ENCODE measurements around the gene TLX1.

The TLX1 gene

DNA sequence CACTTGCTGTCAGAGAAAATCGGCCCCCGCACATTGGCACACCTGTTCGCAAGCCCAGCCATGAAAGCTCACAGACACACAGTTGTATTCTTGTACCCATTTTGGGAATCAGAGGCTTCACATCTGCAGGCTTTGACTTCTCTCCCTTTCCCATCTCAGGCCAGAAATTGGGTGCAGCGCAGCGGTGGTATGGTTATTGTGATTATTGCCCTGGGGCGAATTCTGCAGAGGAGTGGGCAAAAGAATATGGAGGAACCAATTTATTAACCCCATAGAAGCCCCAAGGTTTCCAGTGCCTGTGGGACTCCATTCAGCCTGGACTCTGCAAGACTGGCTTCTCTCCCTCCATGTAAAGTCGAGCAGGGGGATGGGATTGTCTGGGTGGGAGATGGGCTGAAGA is 14.0 kb downstream of the TLX1 start:
- no peak overlapping the region for H3K9ac ChIP-seq (ENCODE audit: low read length)
- no peaks in the 10 kb centered on the region for H3K9me3 ChIP-seq (ENCODE audit: insufficient read depth, low read length)
- H3K27me3 ChIP-seq (ENCODE audit: low read depth, low read length), result peaks cover 3% of the 10 kb centered on the region; the same call in 1 of the 2 replicates
- H4K20me1 ChIP-seq (ENCODE audit: insufficient read depth, low read length), result no peaks in the 10 kb centered on the region
- no peak overlapping the region for H3K27ac ChIP-seq (ENCODE audit: low read length)
- TF ChIP-seq, protein P1, sequence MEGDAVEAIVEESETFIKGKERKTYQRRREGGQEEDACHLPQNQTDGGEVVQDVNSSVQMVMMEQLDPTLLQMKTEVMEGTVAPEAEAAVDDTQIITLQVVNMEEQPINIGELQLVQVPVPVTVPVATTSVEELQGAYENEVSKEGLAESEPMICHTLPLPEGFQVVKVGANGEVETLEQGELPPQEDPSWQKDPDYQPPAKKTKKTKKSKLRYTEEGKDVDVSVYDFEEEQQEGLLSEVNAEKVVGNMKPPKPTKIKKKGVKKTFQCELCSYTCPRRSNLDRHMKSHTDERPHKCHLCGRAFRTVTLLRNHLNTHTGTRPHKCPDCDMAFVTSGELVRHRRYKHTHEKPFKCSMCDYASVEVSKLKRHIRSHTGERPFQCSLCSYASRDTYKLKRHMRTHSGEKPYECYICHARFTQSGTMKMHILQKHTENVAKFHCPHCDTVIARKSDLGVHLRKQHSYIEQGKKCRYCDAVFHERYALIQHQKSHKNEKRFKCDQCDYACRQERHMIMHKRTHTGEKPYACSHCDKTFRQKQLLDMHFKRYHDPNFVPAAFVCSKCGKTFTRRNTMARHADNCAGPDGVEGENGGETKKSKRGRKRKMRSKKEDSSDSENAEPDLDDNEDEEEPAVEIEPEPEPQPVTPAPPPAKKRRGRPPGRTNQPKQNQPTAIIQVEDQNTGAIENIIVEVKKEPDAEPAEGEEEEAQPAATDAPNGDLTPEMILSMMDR (IDR thresholded peaks at IDR 0.05; ENCODE audit: low read depth, low read length), result no peak
- no peak for TF ChIP-seq EZH2phosphoT487 (IDR thresholded peaks at IDR 0.05; ENCODE audit: low read depth)
- H3K4me2 ChIP-seq (ENCODE audit: low read length), result no peak overlapping the region
- H2AFZ ChIP-seq (ENCODE audit: low read depth, low read length), result no peak overlapping the region
- H3K4me1 ChIP-seq (ENCODE audit: low read length), result no peaks in the 10 kb centered on the region
- no peaks in the 10 kb centered on the region for H3K36me3 ChIP-seq (replicated peaks; ENCODE audit: low read depth, low read length)
- no peaks in the 10 kb centered on the region for H3K79me2 ChIP-seq (ENCODE audit: low read length)
- no peak overlapping the region for H3K4me3 ChIP-seq (ENCODE audit: low read length)

DNA sequence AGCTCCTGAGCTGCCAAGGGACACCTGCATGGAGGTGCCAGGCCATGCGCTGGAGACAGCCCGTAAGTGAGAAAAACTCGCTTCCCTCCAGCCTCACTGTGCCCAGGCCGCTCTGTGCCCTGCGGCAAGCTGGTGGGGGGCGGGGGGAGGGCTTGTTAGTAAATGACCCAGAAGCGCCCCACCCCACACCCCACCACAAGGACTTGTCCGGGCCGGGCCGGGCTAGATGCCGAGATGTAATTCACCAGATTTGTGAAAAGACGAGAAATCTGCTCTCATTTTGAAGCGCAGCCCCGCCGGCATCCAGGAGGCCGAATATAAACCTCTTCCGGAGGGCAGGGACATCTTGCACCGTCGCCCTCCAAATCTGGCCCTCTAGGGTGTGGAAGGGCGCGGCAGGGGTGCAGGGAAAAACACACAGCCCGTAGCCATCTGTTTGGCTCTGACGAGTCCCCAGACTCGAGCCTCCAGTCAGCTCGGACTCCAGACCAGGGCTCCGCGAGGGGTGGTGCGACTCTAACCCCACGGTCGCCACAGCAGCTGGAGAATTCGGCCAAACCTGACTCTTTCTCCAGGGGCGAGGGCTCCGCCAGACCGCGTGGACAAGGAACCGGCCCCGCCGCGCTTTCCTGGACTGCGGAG is 14.8 kb downstream of the TLX1 start:
- no peaks in the 10 kb centered on the region for H3K36me3 ChIP-seq (replicated peaks; ENCODE audit: low read depth, low read length)

DNA sequence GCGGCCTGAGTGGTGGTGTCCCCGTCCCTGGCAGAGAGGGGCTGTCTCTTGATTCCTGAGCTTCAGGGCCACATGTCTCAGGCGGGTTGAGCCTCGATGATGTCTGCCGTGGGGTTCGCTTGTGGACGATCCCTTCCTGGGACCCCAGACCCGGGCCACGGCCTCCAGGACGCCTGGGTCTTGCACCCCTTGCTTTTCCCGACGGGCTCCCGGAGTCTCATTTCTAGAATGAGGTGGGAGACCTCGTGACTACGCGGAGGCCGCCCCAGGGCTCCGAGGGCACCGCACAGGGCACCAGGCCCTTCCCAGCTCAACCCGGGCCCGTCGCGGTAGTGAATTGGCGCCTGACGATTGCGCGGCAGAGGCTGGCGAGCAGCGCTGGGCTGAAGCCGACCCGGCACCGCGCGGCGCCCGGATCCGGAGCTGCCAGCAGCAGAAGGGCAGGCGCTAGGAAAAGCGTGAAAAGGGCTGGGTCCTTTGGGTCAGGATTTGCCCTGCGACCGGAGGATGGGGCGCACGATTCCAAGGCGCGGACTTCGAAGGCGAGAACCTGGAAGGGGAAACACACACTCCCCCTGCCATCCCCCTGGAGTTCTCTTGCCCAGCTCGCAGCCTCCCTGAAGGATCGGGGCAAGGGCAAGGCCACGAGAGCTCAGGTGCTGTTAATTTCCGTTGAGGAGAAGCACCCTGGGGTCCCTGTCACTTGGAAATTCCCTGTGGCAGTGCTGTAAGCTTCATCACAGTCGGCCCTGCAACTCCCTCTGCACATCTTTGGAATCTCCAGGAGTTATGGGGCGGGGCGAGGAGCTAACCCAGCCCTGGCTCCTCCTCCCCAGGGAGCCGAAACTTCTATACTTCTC is 15.5 kb downstream of the TLX1 start:
- Histone ChIP-seq H3K4me2 (ENCODE audit: low read length) (no peak overlapping the region), H4K20me1 (ENCODE audit: insufficient read depth, low read length) (no peaks in the 10 kb centered on the region), H3K27me3 (ENCODE audit: low read depth, low read length) (peaks cover 3% of the 10 kb centered on the region; the same call in 1 of the 2 replicates), H2AFZ (ENCODE audit: low read depth, low read length) (no peak overlapping the region), H3K9me3 (ENCODE audit: insufficient read depth, low read length) (no peaks in the 10 kb centered on the region), H3K79me2 (ENCODE audit: low read length) (no peaks in the 10 kb centered on the region), H3K9ac (ENCODE audit: low read length) (no peak overlapping the region), H3K36me3 (replicated peaks; ENCODE audit: low read depth, low read length) (no peaks in the 10 kb centered on the region), H3K4me3 (ENCODE audit: low read length) (no peak overlapping the region), H3K4me1 (ENCODE audit: low read length) (no peaks in the 10 kb centered on the region), H3K27ac (ENCODE audit: low read length) (no peak overlapping the region)
- TF ChIP-seq EZH2phosphoT487 (IDR thresholded peaks at IDR 0.05; ENCODE audit: low read depth), result no peak
- TF ChIP-seq, protein P1 (IDR thresholded peaks at IDR 0.05; ENCODE audit: low read depth, low read length), result no peak

More for the DNA sequence above, 14.8 kb downstream of the TLX1 start:
- H3K4me3 ChIP-seq (ENCODE audit: low read length), result no peak overlapping the region
- TF ChIP-seq EZH2phosphoT487 (IDR thresholded peaks at IDR 0.05; ENCODE audit: low read depth), result no peak
- TF ChIP-seq, protein P1 (IDR thresholded peaks at IDR 0.05; ENCODE audit: low read depth, low read length), result no peak
- no peaks in the 10 kb centered on the region for H3K9me3 ChIP-seq (ENCODE audit: insufficient read depth, low read length)
- no peak overlapping the region for H2AFZ ChIP-seq (ENCODE audit: low read depth, low read length)
- peaks cover 3% of the 10 kb centered on the region; the same call in 1 of the 2 replicates for H3K27me3 ChIP-seq (ENCODE audit: low read depth, low read length)
- H3K27ac ChIP-seq (ENCODE audit: low read length), result no peak overlapping the region
- no peak overlapping the region for H3K9ac ChIP-seq (ENCODE audit: low read length)
- no peaks in the 10 kb centered on the region for H3K79me2 ChIP-seq (ENCODE audit: low read length)
- H3K4me1 ChIP-seq (ENCODE audit: low read length), result no peaks in the 10 kb centered on the region
- H4K20me1 ChIP-seq (ENCODE audit: insufficient read depth, low read length), result no peaks in the 10 kb centered on the region
- H3K4me2 ChIP-seq (ENCODE audit: low read length), result no peak overlapping the region

GRCh38 chr10:101151395-101151794 is 20.3 kb downstream of the TLX1 start:
- H3K36me3 ChIP-seq (replicated peaks; ENCODE audit: low read depth, low read length), result no peaks in the 10 kb centered on the region
- H3K9me3 ChIP-seq (ENCODE audit: insufficient read depth, low read length), result no peaks in the 10 kb centered on the region
- H3K79me2 ChIP-seq (ENCODE audit: low read length), result no peaks in the 10 kb centered on the region
- H3K4me3 ChIP-seq (ENCODE audit: low read length), result no peak overlapping the region
- H2AFZ ChIP-seq (ENCODE audit: low read depth, low read length), result no peak overlapping the region
- H3K27me3 ChIP-seq (ENCODE audit: low read depth, low read length), result peaks cover 5% of the 10 kb centered on the region; the same call in 1 of the 2 replicates
- no peaks in the 10 kb centered on the region for H3K4me1 ChIP-seq (ENCODE audit: low read length)
- TF ChIP-seq, protein P1 (IDR thresholded peaks at IDR 0.05; ENCODE audit: low read depth, low read length), result no peak
- no peak for TF ChIP-seq EZH2phosphoT487 (IDR thresholded peaks at IDR 0.05; ENCODE audit: low read depth)
- no peaks in the 10 kb centered on the region for H4K20me1 ChIP-seq (ENCODE audit: insufficient read depth, low read length)
- H3K27ac ChIP-seq (ENCODE audit: low read length), result no peak overlapping the region
- H3K4me2 ChIP-seq (ENCODE audit: low read length), result no peak overlapping the region
- no peak overlapping the region for H3K9ac ChIP-seq (ENCODE audit: low read length)

Data from OCI-LY3 (cell line).